Stomach smooth muscle (tissue), 2 donors: ENCODE measurements around the gene HNRNPM.
"Not testable (repeated sequence)": the region's sequence is repeated elsewhere in the genome, so short reads cannot be mapped to it uniquely, and the experiment has no call there.

Source experiments
- H3K27ac ChIP-seq: one replicate; pipeline ENCODE4 v1.7.0; 2013; ENCODE audit warnings: mild to moderate bottlenecking, low read length, inconsistent platforms
- H3K27me3 ChIP-seq, 2 donors: one replicate each; pipeline ENCODE4 v1.7.0; 2013; ENCODE audit warnings: low read length in 2 of 2; ENCODE audit not compliant: insufficient read depth in 2 of 2, control insufficient read depth in 1 of 2
- H3K36me3 ChIP-seq, 2 donors: one replicate each; pipeline ENCODE4 v1.7.0; 2013; ENCODE audit warnings: low read length in 2 of 2; ENCODE audit not compliant: control insufficient read depth in 2 of 2, insufficient read depth in 2 of 2
- H3K4me1 ChIP-seq: one replicate; pipeline ENCODE4 v1.7.0; 2013; ENCODE audit warnings: low read length; ENCODE audit not compliant: control insufficient read depth, insufficient read depth
- H3K4me3 ChIP-seq, 2 donors: one replicate each; pipeline ENCODE4 v1.7.0; 2013; ENCODE audit warnings: low read length in 2 of 2
- H3K9ac ChIP-seq, 2 donors: one replicate each; pipeline ENCODE4 v1.7.0; 2013; ENCODE audit warnings: low read length in 2 of 2, mild to moderate bottlenecking in 1 of 2
- H3K9me3 ChIP-seq, 2 donors: one replicate each; pipeline ENCODE4 v1.7.0; 2013; ENCODE audit warnings: low read length in 2 of 2; ENCODE audit not compliant: control insufficient read depth in 2 of 2
- donor health status: healthy.
- donor health status: Pancreatic carcinoma.

HNRNPM gene

DNA sequence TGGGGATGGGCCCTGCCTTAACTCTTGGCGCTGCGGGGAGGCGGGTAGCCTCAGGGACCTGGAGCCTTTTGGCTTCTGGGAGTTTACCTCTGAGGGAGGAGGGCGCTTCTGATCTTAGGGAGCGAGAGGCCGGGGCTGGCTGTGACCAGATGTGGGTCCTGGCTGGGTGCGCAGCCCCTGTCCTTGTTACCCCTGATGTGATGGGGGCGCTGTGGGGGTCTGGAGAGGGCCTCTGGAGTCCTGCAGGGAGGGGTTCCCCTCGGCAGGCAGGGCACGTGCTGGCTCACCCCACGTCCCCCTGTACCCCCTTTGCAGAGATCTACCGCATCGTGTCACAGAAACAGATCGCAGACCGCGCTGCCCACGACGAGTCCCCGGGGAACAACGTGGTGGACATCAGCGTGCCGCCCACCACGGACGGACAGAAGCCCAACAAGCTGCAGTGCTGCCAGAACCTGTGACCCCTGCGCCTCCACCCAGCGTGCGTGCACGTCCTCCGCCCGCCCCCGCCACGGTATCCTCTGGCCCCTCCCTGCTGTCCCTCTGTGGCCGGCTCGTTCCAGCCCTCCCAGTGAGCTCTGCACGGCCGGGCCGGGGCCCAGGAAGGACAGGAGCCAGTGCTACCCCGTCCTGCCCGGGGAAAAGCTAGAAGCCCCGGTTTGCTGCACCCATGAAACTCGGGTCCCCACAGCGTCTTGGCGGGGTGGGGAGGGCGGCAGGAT, 41.5 kb upstream of the HNRNPM start:
- H3K9me3 ChIP-seq, result no peaks in the 10 kb centered on the region
- peaks cover 16 to 23% of the 10 kb centered on the region in 2 donors for H3K36me3 ChIP-seq
- no peak overlapping the region for H3K27ac ChIP-seq

DNA sequence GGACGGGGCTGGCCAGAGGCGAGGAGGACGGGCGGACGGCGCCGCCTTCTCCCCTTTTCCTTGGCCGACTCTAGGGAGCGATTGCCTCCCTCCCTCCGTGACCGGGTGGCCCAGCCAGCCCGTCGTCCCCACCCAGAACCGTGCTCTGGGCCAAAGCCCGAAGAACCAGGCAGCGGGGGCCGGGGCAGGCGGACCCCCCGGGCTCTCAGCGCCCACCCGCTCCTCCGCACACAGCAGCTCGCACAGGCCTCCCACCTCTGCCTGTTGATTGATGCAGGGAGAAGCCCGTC, 41.0 kb upstream of the HNRNPM start:
- no peak overlapping the region for H3K27ac ChIP-seq
- H3K36me3 ChIP-seq, result peaks cover 16 to 23% of the 10 kb centered on the region in 2 donors
- H3K9ac ChIP-seq, result no peak overlapping the region
- peaks cover 6% of the 10 kb centered on the region for H3K4me1 ChIP-seq
- no peaks in the 10 kb centered on the region for H3K9me3 ChIP-seq
- no peaks in the 10 kb centered on the region for H3K27me3 ChIP-seq
- H3K4me3 ChIP-seq, result no peak overlapping the region

More for the DNA sequence above, 41.5 kb upstream of the HNRNPM start:
- Histone ChIP-seq H3K9ac (no peak overlapping the region), H3K4me1 (peaks cover 6% of the 10 kb centered on the region), H3K4me3 (no peak overlapping the region), H3K27me3 (no peaks in the 10 kb centered on the region)

DNA sequence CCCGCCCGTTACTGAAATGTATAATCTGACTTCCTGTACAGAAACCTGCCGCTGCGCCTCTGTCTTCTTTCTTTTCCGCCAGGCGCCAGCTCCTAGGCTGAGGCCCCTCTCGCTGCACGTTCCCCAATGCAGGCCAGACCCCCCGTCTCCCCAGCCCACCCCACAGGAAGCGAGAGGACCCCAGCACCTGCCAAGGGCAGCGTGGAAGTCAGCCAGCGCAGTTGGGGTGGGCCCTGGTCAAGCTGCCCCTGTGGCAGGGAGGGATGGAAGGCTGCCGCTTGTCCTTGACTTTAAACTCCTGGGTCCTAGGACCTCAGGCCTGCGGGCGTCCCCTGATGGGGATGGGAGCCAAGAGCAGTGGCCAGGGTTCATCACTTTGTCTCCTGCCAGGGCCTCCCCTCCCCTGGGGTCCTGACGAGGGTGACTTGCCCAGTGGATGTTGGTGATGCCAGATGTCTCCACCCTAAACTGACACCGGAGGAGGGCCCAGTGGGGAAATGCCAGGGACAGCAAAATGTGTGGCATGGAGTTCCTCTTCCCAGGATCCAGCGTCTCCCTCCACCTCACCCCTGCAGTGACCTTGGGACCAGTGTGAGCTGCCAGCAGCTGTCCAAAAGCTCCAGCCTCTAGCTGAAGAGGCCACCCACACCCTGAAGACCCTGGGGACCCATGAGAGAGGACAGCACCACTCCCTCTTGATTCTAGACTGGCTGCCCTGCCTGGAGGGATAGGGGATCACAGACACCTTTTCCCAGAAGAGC, 40.2 kb upstream of the HNRNPM start:
- H3K27ac ChIP-seq, result no peak overlapping the region
- H3K4me3 ChIP-seq, result no peak overlapping the region
- peak overlapping the region in 1 of 2 donors; percentile 13 for H3K9ac ChIP-seq
- peaks cover 16 to 20% of the 10 kb centered on the region in 2 donors for H3K36me3 ChIP-seq
- no peaks in the 10 kb centered on the region for H3K9me3 ChIP-seq
- no peaks in the 10 kb centered on the region for H3K27me3 ChIP-seq
- peaks cover 6% of the 10 kb centered on the region for H3K4me1 ChIP-seq

DNA sequence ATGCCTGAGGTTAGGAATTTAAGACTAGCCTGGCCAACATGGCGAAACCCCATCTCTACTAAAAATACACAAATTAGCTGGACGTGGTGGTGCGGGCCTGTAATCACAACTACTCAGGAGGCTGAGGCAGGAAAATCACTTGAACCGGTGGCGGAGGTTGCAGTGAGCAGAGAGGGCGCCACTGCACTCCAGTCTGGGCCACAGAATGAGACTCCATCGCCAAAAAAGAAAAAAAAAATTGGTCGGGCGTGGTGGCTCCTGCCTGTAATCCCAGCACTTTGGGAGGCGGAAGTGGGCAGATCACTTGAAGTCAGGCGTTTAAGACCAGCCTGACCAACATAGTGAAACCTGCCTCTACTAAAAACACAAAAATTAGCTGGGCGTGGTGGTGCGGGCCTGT, 34.1 kb upstream of the HNRNPM start:
- H3K9me3 ChIP-seq, H3K9ac ChIP-seq, H3K36me3 ChIP-seq, H3K27me3 ChIP-seq, H3K4me3 ChIP-seq, H3K27ac ChIP-seq: not testable (repeated sequence)
- peaks cover 20% of the 10 kb centered on the region for H3K4me1 ChIP-seq

DNA sequence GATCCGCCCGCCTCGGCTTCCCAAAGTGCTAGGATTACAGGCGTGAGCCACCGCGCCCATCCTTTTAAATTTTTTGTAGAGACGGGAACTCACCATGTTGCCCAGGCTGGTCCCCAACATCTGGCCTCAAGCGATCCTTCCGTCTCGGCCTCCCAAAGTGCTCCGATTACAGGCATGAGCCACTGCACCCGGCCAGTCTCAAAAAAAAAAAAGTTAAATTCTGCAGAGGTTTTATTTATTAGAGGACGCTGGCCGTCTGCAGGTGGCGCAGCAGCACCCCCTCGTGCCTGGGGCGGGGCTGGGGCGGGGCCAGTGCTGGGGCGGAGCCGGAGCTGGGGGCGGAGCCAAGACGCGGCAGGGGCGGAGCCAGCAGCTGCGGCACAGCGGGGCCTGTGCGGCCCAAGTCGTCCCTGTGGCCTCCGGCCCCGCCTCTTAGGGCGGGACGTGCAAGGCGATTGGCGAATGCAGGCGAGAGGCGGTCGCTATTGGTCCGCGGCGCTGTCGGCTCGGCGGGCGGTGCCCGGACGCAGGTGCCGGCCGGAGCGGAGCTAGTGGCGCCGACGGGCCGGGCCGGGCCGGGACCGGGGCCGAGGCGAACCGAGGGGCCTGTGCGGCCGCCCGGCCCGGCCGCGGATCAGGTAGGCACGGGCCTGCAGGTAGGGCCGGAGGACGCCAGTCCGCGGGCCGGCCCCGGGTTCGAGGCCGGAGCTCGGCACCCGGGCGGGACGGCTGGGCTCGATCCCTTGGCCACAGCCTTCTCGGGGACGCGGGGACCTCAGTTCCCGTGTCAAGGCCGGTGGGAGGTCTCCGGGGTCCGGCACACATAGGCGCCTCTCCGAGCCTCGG, 31.8 kb upstream of the HNRNPM start, which contains the start of gene MARCHF2:
TSS of gene MARCHF2 (plus strand) at position 523 of the 846 bp plus-strand sequence. CDS start 8,536 bp downstream, outside the sequence.
- Histone ChIP-seq H3K4me3 (peak within 1 kb of the TSS; percentile 89 to 92), H3K36me3 (no peaks in the 10 kb centered on the region), H3K27me3 (no peaks in the 10 kb centered on the region), H3K9ac (peak within 1 kb of the TSS; percentile 82 to 89), H3K27ac (peak within 1 kb of the TSS; percentile 31), H3K4me1 (peaks cover 28% of the 10 kb centered on the region), H3K9me3 (no peaks in the 10 kb centered on the region)

DNA sequence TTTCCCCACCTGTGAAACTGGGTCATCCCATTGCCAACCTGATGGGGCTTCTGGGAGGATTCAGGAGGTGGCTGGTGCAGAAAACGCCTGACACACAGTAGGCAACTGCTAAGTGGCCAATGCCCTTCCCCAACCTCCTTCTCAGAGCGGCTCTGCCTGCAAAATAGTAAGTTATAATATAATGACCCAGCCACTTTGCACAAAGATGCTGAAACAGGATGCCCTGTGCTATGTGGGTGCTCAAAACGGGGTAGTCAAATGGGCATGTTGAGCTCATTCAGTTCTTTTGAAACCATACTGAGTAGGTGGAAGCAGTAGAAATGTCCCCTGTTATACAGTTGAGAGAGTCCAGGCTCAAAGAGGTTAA, 31.2 kb upstream of the HNRNPM start:
- Histone ChIP-seq H3K9ac (peak overlapping the region; percentile 82 to 89), H3K9me3 (no peaks in the 10 kb centered on the region), H3K4me1 (peaks cover 30% of the 10 kb centered on the region), H3K36me3 (no peaks in the 10 kb centered on the region), H3K27me3 (no peaks in the 10 kb centered on the region), H3K27ac (peak overlapping the region; percentile 31), H3K4me3 (peak overlapping the region; percentile 89 to 92)

DNA sequence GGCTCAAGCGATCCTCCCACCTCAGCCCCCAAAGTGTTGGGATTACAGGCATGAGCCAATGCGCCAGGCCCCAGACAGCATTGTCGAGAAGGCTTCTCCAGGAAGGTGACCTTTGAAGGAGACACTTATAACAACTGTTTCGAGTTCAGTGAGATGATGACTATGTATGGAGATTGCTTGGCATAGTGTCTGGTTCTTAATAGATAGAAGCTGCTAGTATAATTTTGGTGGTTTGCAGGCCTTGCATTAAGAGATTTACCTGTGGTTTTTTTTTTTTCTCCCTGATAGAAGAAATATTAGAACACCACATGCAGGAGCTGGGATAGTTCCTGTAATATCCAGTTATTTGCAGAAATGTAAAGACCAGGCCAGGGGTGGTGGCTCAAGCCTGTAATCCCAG, 28.0 kb upstream of the HNRNPM start:
- H3K9ac ChIP-seq, result no peak overlapping the region
- no peaks in the 10 kb centered on the region for H3K9me3 ChIP-seq
- H3K27me3 ChIP-seq, result no peaks in the 10 kb centered on the region
- H3K4me3 ChIP-seq, result no peak overlapping the region
- H3K27ac ChIP-seq, result no peak overlapping the region
- H3K4me1 ChIP-seq, result peaks cover 30% of the 10 kb centered on the region
- peaks cover 4 to 5% of the 10 kb centered on the region in 2 donors for H3K36me3 ChIP-seq

DNA sequence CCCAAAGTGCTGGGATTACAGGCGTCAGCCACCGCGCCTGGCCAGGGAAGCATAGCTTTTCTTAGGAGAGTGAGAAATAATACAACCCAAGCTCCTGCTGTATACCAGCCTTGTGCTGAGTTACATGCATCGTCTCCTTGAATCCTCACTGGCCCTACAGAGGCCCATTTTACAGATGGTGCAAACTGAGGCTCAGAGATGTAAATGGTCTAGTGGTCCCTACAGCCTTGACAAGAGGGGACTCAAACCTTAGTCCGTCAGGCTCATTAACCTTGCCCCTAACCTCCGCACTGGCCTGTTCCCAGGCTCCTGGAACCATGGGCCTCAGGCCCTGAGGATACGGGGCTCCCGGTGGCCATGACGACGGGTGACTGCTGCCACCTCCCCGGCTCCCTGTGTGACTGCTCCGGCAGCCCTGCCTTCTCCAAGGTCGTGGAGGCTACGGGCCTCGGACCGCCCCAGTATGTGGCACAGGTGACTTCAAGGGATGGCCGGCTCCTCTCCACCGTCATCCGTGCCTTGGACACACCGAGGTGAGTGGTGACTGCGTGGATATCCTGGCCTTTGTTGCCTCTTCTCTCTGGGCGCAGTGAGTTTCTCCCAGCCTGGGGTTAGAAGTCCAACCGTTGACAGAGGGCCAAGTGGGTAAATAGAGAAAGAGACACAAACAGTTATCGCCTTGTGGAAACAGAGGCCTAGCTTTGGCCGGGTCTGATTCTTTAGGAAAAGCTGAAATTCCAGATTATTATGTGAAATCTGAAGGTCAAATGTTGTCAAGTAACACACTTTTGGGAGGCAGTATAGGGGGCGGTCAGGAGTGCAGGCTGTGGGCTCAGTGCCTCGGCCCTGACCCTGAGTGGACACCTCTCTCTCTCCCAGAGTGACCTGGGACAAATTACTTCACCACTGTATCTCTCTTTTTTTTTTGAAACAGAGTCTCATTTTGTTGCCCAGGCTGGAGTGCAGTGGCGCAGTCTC, 23.0 kb upstream of the HNRNPM start:
- no peaks in the 10 kb centered on the region for H3K27me3 ChIP-seq
- H3K4me1 ChIP-seq, result peaks cover 7% of the 10 kb centered on the region
- no peaks in the 10 kb centered on the region for H3K9me3 ChIP-seq
- H3K9ac ChIP-seq, result no peak overlapping the region
- H3K27ac ChIP-seq, result no peak overlapping the region
- peaks cover 11 to 15% of the 10 kb centered on the region in 2 donors for H3K36me3 ChIP-seq
- no peak overlapping the region for H3K4me3 ChIP-seq

DNA sequence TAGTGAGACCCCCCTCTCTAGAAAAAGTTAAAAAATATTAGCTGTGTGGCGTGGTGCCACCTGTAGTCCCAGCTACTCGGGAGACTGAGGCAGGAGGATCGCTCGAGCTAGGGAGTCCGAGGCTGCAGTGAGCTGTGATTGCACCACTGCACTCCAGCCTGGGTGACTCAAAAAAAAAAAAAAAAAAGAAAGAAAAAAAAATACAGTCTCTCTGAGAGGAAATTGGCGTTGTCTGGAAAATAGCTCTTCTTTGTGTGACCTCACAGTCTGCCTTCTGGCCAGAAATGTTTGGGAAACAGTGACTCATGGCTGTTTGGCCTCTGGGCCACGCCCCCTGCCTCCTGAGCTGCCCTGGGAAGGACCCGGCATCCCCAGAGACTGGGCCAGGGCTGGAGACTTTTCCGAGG, 21.0 kb upstream of the HNRNPM start:
- Histone ChIP-seq H3K9ac (peak overlapping the region in 1 of 2 donors; percentile 17), H3K36me3 (peaks cover 11 to 15% of the 10 kb centered on the region in 2 donors), H3K4me1 (peaks cover 3% of the 10 kb centered on the region), H3K9me3 (no peaks in the 10 kb centered on the region), H3K27ac (peak overlapping the region; percentile 55), H3K4me3 (peak overlapping the region in 1 of 2 donors; percentile 8), H3K27me3 (no peaks in the 10 kb centered on the region)

DNA sequence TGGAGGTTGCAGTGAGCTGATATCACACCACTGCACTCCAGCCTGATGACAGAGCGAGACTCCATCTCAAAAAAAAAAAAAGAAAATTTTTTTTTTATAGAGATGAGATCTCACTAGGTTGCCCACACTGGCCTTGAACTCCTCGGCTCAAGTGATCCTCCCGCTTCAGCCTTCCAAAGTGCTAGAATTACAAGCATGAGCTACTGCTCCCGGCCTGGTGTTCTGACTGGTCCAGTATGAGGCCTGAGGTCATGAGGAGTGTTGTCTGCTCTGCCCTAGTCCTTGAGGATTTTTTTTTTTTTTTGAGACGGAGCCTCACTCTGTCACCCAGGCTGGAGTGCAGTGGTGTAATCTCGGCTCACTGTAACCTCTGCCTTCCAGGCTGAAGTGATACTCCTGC, 19.4 kb upstream of the HNRNPM start:
- H3K9ac ChIP-seq, H3K9me3 ChIP-seq, H3K4me1 ChIP-seq, H3K27me3 ChIP-seq, H3K4me3 ChIP-seq, H3K27ac ChIP-seq: not testable (repeated sequence)
- H3K36me3 ChIP-seq, result peaks cover 15 to 16% of the 10 kb centered on the region in 2 donors
